ENCODE results near the gene PRR5. TPM values are rescaled to one million over a fixed set of nuclear protein-coding genes. Genes with fewer than 3 reads are reported as not detected.

Gene PRR5
- total RNA-seq, 1 experiment from 2014 or later: 11.8 TPM

- Histone ChIP-seq H3K14ac (ENCODE audit: insufficient read depth, low read length) (no peak overlapping the region), H3K4me2 (ENCODE audit: insufficient read depth, insufficient read length, low read length) (no peak overlapping the region), H3K27me3 (ENCODE audit: insufficient read depth, low read length) (no peaks in the 10 kb centered on the region), H2BK15ac (ENCODE audit: low read depth, low read length) (no peak overlapping the region), H4K8ac (replicated peaks; ENCODE audit: insufficient read length, low read depth, low read length) (no peak overlapping the region), H3K4me1 (ENCODE audit: insufficient read depth, low read length) (peaks cover 2% of the 10 kb centered on the region; the same call in 1 of the 2 replicates), H2AK5ac (ENCODE audit: insufficient read length, low read length) (no peak overlapping the region), H3K23me2 (ENCODE audit: insufficient read length, low read depth, low read length, poor library complexity, severe bottlenecking) (no peaks in the 10 kb centered on the region), H2BK120ac (ENCODE audit: low read depth, low read length, poor library complexity, severe bottlenecking) (no peak overlapping the region), H3K23ac (ENCODE audit: insufficient read length, low read depth, low read length) (no peak overlapping the region), H4K5ac (ENCODE audit: insufficient read length, low read depth, low read length) (no peak overlapping the region), H4K20me1 (ENCODE audit: control insufficient read depth, insufficient read depth, insufficient read length) (no peaks in the 10 kb centered on the region), H2BK20ac (ENCODE audit: low read depth, low read length, poor library complexity, severe bottlenecking) (no peak overlapping the region), H3K18ac (ENCODE audit: insufficient read length, low read depth, low read length) (no peak overlapping the region), H2AFZ (ENCODE audit: low read length) (no peak overlapping the region), H3K9me3 (ENCODE audit: control insufficient read depth, low read depth, low read length) (no peaks in the 10 kb centered on the region), H2BK5ac (ENCODE audit: insufficient read length, low read length) (no peak overlapping the region), H3T11ph (ENCODE audit: low read length) (no peak overlapping the region), H3K79me2 (ENCODE audit: insufficient read depth, low read length) (no peaks in the 10 kb centered on the region), H3K4ac (ENCODE audit: low read depth, low read length) (no peak overlapping the region), H3K79me1 (ENCODE audit: insufficient read depth, low read depth, low read length, poor library complexity, severe bottlenecking) (no peaks in the 10 kb centered on the region), H3K9ac (ENCODE audit: extremely low read depth, insufficient read length, low read length) (no peak overlapping the region), H3K27ac (ENCODE audit: insufficient read length, low read depth, low read length) (no peak overlapping the region), H3K56ac (ENCODE audit: insufficient read length, low read depth, low read length) (no peak overlapping the region), H2BK12ac (ENCODE audit: insufficient read length, low read depth, low read length) (no peak overlapping the region), H4K91ac (ENCODE audit: insufficient read length, low read depth, low read length) (no peak overlapping the region)
- Mint-ChIP-seq H3K4me1 (peaks cover 15 to 17% of the 10 kb centered on the region in 2 experiments), H3K27me3 (ENCODE audit: low read depth) (no peaks in the 10 kb centered on the region), H3K9me3 (no peaks in the 10 kb centered on the region), H3K27ac (peak overlapping the region in 1 of 3 experiments; percentile 72; a peak in 1 of 7 replicates), H3K4me3 (no peak overlapping the region), H3K36me3 (ENCODE audit: insufficient read depth in 1 of 3, low read depth in 3 of 3) (no peaks in the 10 kb centered on the region)
- WGBS (ENCODE audit: extremely low coverage, insufficient read length, low lambda C conversion rate): no CpG with 5 or more reads among the region's 7 CpGs
- no peak for DNase-seq
- TF ChIP-seq CTCF (conservative IDR thresholded peaks at IDR 0.05): no peak
Measured at GRCh38 chr22:44721213-44721612, 19.2 kb downstream of the PRR5 start.
